SK-N-SH (cell line): Measurements from ENCODE around the gene PRR19. TPM values are rescaled to one million over a fixed set of nuclear protein-coding genes. Genes with fewer than 3 reads are reported as not detected.

Experiments used
- CTCF ChIA-PET: fragments of 300-600, 350-600 bp; formaldehyde crosslinking; extraction: SDS; loops from one replicate; lab custom pipeline; 2021; lab: Yijun Ruan, JAX
- POLR2A ChIA-PET: fragments of 350-600 bp; sonication (Branson Sonifier 250); formaldehyde crosslinking; extraction: SDS; loops from one replicate; lab custom pipeline; 2020; ENCODE audit warnings: antibody characterized with exemption, inconsistent platforms; lab: Yijun Ruan, JAX
- DNase-seq: peaks from one replicate; pipeline ENCODE4 v3.0.0; 2012
- H2AFZ ChIP-seq: fragments of 200-600 bp; sonication (generic); 2 replicates; pipeline ENCODE4 v1.8.1; 2016; ENCODE audit warnings: antibody characterized with exemption, mild to moderate bottlenecking, low read depth
- H3F3A ChIP-seq: fragments of 200-600 bp; sonication (generic); replicated peaks from 2 replicates; pipeline ENCODE3; 2016; ENCODE audit warnings: antibody characterized with exemption, mild to moderate bottlenecking; ENCODE audit not compliant: insufficient read depth
- H3K27ac ChIP-seq, 2 experiments: fragments of 200-500 bp in 1 of 2; fragments of 200-600 bp in 1 of 2; sonication (Bioruptor generic) in 1 of 2; sonication (generic), shearing (Covaris generic) in 1 of 2; 2 replicates each; pipeline versions ENCODE4 v1.5.1 to v1.6.1; 2014 to 2016; ENCODE audit warnings: low read depth in 2 of 2, inconsistent platforms in 1 of 2, low read length in 1 of 2, mild to moderate bottlenecking in 1 of 2, mixed read lengths in 1 of 2
- H3K27me3 ChIP-seq: fragments of 200-600 bp; sonication (generic), shearing (Covaris generic); 2 replicates; pipeline ENCODE4 v1.6.1; 2016; ENCODE audit warnings: mixed run types; ENCODE audit not compliant: insufficient read depth
- H3K36me3 ChIP-seq, 2 experiments: fragments of 200-500 bp in 1 of 2; fragments of 200-600 bp in 1 of 2; sonication (Bioruptor generic) in 1 of 2; sonication (generic) in 1 of 2; replicated peaks in 1 of 2; 2 replicates each; pipeline versions ENCODE3 to v1.5.1; 2014 to 2016; ENCODE audit warnings: low read length in 1 of 2, mild to moderate bottlenecking in 1 of 2; ENCODE audit not compliant: insufficient read depth in 2 of 2, control insufficient read depth in 1 of 2
- H3K4me1 ChIP-seq, 2 experiments: fragments of 200-500 bp in 1 of 2; fragments of 200-600 bp in 1 of 2; sonication (Bioruptor generic) in 1 of 2; sonication (generic), shearing (Covaris generic) in 1 of 2; 2 replicates each; pipeline versions ENCODE4 v1.5.1 to v1.6.1; 2014 to 2016; ENCODE audit warnings: low read depth in 1 of 2, low read length in 1 of 2, mixed run types in 1 of 2; ENCODE audit not compliant: insufficient read depth in 2 of 2, control insufficient read depth in 1 of 2
- H3K4me2 ChIP-seq: fragments of 200-600 bp; sonication (generic), shearing (Covaris generic); 2 replicates; pipeline ENCODE4 v1.6.1; 2017; ENCODE audit warnings: mixed run types
- H3K4me3 ChIP-seq, 2 experiments: fragments of 200-500 bp in 1 of 2; fragments of 200-600 bp in 1 of 2; sonication (Bioruptor generic) in 1 of 2; sonication (generic), shearing (Covaris generic) in 1 of 2; 2 replicates each; pipeline versions ENCODE4 v1.5.1 to v1.8.1; 2014 to 2016; ENCODE audit warnings: low read depth in 2 of 2, inconsistent platforms in 1 of 2, low read length in 1 of 2, mild to moderate bottlenecking in 1 of 2, mixed read lengths in 1 of 2, moderate library complexity in 1 of 2
- H3K79me2 ChIP-seq: fragments of 200-600 bp; sonication (generic); 2 replicates; pipeline ENCODE4 v1.8.1; 2017; ENCODE audit warnings: mild to moderate bottlenecking; ENCODE audit not compliant: insufficient read depth
- H3K9ac ChIP-seq: fragments of 200-600 bp; sonication (generic); 2 replicates; pipeline ENCODE4 v1.6.1; 2017; ENCODE audit warnings: mixed run types
- H3K9me2 ChIP-seq: fragments of 200-600 bp; sonication (generic); 2 replicates; pipeline ENCODE4 v1.6.1; 2017; ENCODE audit warnings: mixed run types
- H3K9me3 ChIP-seq: fragments of 200-600 bp; sonication (generic); 2 replicates; pipeline ENCODE4 v1.6.1; 2017; ENCODE audit warnings: mixed run types, mild to moderate bottlenecking, moderate library complexity
- H4K20me1 ChIP-seq: fragments of 200-600 bp; sonication (generic); 2 replicates; pipeline ENCODE4 v1.6.1; 2017; ENCODE audit warnings: mild to moderate bottlenecking, mixed run types; ENCODE audit not compliant: insufficient read depth
- CHD2 ChIP-seq: fragments of 150-350 bp; IDR thresholded peaks from 2 replicates; pipeline ENCODE4 v1.6.1; 2018; ENCODE audit warnings: low read length; ENCODE audit not compliant: partially characterized antibody
- CTCF ChIP-seq: fragments of 200-600 bp; sonication (generic); IDR thresholded peaks from 2 replicates; pipeline ENCODE4 v1.6.1; 2017; ENCODE audit warnings: antibody characterized with exemption, mild to moderate bottlenecking, moderate library complexity
- ELF1 ChIP-seq: IDR thresholded peaks from 2 replicates; pipeline ENCODE4 v1.4.0; 2012
- EZH2phosphoT487 ChIP-seq: fragments of 200-600 bp; sonication (generic); IDR thresholded peaks from 2 replicates; pipeline ENCODE4 v1.6.1; 2017; ENCODE audit warnings: low read depth, mixed run types, mild to moderate bottlenecking, antibody characterized with exemption, moderate library complexity, borderline replicate concordance
- FOXJ3 ChIP-seq: sonication (generic); formaldehyde crosslinking; IDR thresholded peaks from 2 replicates; pipeline ENCODE4 v1.5.1; 2020; ENCODE audit warnings: mild to moderate bottlenecking, missing genetic modification reagents
- FOXM1 ChIP-seq: IDR thresholded peaks from 2 replicates; pipeline ENCODE4 v1.4.0; 2012; ENCODE audit warnings: low read depth, mild to moderate bottlenecking
- JUND ChIP-seq: IDR thresholded peaks from 2 replicates; pipeline ENCODE4 v1.4.0; 2012
- MXI1 ChIP-seq: IDR thresholded peaks from 2 replicates; pipeline ENCODE4 v1.6.1; 2012; ENCODE audit warnings: mild to moderate bottlenecking, low read depth, low read length, improper control_type of control experiment
- NRF1 ChIP-seq: IDR thresholded peaks from 2 replicates; pipeline ENCODE4 v1.6.1; 2012; ENCODE audit warnings: low read depth, mild to moderate bottlenecking, low read length
- PBX3 ChIP-seq: IDR thresholded peaks from 2 replicates; pipeline ENCODE4; 2012
- RXRA ChIP-seq: IDR thresholded peaks from 2 replicates; pipeline ENCODE4 v1.4.0; 2012; ENCODE audit warnings: low read depth, mild to moderate bottlenecking, borderline replicate concordance
- SIN3A ChIP-seq: IDR thresholded peaks from 2 replicates; pipeline ENCODE4 v1.6.1; 2012; ENCODE audit warnings: low read depth, mild to moderate bottlenecking, low read length, moderate library complexity, borderline replicate concordance
- TCF12 ChIP-seq: IDR thresholded peaks from 2 replicates; pipeline ENCODE4 v1.4.0; 2012
- TEAD4 ChIP-seq: IDR thresholded peaks from 2 replicates; pipeline ENCODE4 v1.4.0; 2012; ENCODE audit warnings: mild to moderate bottlenecking, borderline replicate concordance; ENCODE audit not compliant: insufficient read depth
- WGBS: methylation state at CpG from one replicate; pipeline ENCODE4 v1.1.6; 2017; ENCODE audit warnings: low lambda C conversion rate; 5-methylcytosine and 5-hydroxymethylcytosine counted together
- polyA plus RNA-seq, 3 experiments: library from polyadenylated mRNA; depleted of rRNA; stranded (reverse); fragments of >200 nt; gene quantifications; 2 replicates each; pipeline ENCODE4 v1.2.3, GENCODE V29; 2012

The PRR19 gene
- polyA plus RNA-seq, 1 of the 3 experiments (the other 2 are of a cell fraction): 1.3 TPM

GRCh38 chr19:42287827-42288107, 14.2 kb upstream of the PRR19 start (continued):
- TF ChIP-seq PBX3: no peak
- no peak for TF ChIP-seq CTCF
- no peak for TF ChIP-seq JUND
- no peak for TF ChIP-seq RXRA
- no peak for TF ChIP-seq EZH2phosphoT487
- TF ChIP-seq FOXM1: no peak
- no peak for TF ChIP-seq NRF1

- ChIA-PET CTCF (interaction anchor here (0.6 to 9.5 kb wide), 6 partner anchors 8 to 42 kb away, joined by 3 to 60 read pairs (median 7); partner anchors contain the start of genes PAFAH1B3 and PRR19), POLR2A (interaction anchor here (1.5 kb wide), 1 partner anchor 42 kb away, joined by 4 read pairs; no protein-coding TSS in a partner anchor)
- Histone ChIP-seq H3K27me3 (no peaks in the 10 kb centered on the region), H3K9me3 (no peaks in the 10 kb centered on the region), H3K4me1 (peaks cover 12 to 25% of the 10 kb centered on the region in 2 experiments), H3K9ac (no peak overlapping the region), H3K27ac (no peak overlapping the region; a peak in 1 of 4 replicates), H2AFZ (no peak overlapping the region), H3F3A (peaks cover under 1% of the 10 kb centered on the region), H3K4me3 (no peak overlapping the region), H4K20me1 (peaks cover 24% of the 10 kb centered on the region), H3K9me2 (no peaks in the 10 kb centered on the region), H3K4me2 (no peak overlapping the region), H3K79me2 (peaks cover 38% of the 10 kb centered on the region), H3K36me3 (peaks cover 30 to 67% of the 10 kb centered on the region in 2 experiments)
- DNase-seq: no peak
- TF ChIP-seq CHD2 (no peak), MXI1 (no peak)
- 100% methylated on average over 2 of the region's 4 CpGs for WGBS
Measured at GRCh38 chr19:42288387-42288786, 13.5 kb upstream of the PRR19 start.

GRCh38 chr19:42288881-42289555, 12.9 kb upstream of the PRR19 start:
- no peak for DNase-seq
- TF ChIP-seq TCF12: no peak
- TF ChIP-seq ELF1: no peak
- TF ChIP-seq CHD2: no peak
- no peak for TF ChIP-seq FOXJ3
- TF ChIP-seq SIN3A: no peak
- TF ChIP-seq MXI1: no peak
- no peak for TF ChIP-seq TEAD4
- no peak overlapping the region for H3K9ac ChIP-seq
- no peak overlapping the region; a peak in 1 of 4 replicates for H3K27ac ChIP-seq
- 95% methylated on average over 16 of the region's 22 CpGs for WGBS
- ChIA-PET CTCF (interaction anchor here (0.6 to 9.5 kb wide), 7 partner anchors 7 to 43 kb away, joined by 3 to 60 read pairs (median 10); partner anchors contain the start of genes PAFAH1B3 and PRR19), POLR2A (no interaction called here)
- no peaks in the 10 kb centered on the region for H3K9me2 ChIP-seq
- H3K36me3 ChIP-seq: peaks cover 30 to 72% of the 10 kb centered on the region in 2 experiments
- peaks cover 24% of the 10 kb centered on the region for H4K20me1 ChIP-seq
- H3K4me3 ChIP-seq: no peak overlapping the region
- no peaks in the 10 kb centered on the region for H3F3A ChIP-seq
- no peak overlapping the region for H2AFZ ChIP-seq
- H3K27me3 ChIP-seq: no peaks in the 10 kb centered on the region
- peaks cover 12 to 24% of the 10 kb centered on the region in 2 experiments; a peak in 3 of 4 replicates for H3K4me1 ChIP-seq
- no peak overlapping the region for H3K4me2 ChIP-seq
- peaks cover 36% of the 10 kb centered on the region for H3K79me2 ChIP-seq
- no peaks in the 10 kb centered on the region for H3K9me3 ChIP-seq
